ENCODE results near the gene PTGIS.

The PTGIS gene

DNA sequence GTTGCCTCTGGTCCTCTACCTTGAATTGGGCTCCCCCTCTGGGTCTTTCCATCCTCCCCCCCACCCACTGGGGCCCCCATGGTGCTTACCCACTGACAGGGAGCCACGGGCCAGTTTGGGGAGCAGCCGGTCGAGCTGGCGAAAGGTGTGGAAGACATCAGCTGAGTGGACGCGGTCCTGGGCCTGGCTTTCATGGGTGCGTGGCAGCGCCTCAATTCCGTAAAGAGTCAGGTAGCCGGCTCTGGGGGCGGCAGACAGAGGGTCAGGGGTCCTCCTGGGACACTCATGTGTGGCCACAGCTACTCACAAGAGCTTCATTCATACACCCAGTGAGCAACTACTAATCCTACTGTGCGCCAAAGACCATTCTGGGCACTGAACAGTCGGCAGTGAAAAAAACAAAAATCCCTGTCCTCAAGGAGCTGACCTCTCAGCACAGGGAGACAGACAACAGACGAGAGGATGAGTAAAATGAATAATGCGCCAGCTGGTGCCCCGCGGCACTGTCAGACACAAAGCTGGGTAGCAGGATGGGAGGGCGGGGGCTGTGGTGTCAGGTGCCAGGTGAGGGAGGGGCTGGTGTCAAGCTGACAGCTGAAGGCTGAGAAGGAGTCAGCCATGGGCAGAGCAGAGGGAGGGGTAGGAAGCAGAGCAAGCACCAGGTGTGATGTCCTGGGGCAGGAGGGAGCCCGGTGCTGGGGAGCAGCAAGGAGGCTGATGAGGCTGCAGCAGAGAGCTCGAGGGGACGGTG, 28.3 kb downstream of the PTGIS start:
- no peak overlapping the region for H3K27ac ChIP-seq
- CTCF ChIA-PET = interaction anchor here (0.6 to 5.3 kb wide), 12 partner anchors 10 to 1451 kb away, joined by 3 to 130 read pairs (median 3); no protein-coding TSS in a partner anchor
- POLR2A ChIA-PET (ENCODE audit: low non-redundant PET) = interaction anchor here (0.6 kb wide), 1 partner anchor 65 kb away, joined by 3 read pairs; no protein-coding TSS in a partner anchor
- no peak for DNase-seq (ENCODE audit: low spot score)
- TF ChIP-seq, protein P1, sequence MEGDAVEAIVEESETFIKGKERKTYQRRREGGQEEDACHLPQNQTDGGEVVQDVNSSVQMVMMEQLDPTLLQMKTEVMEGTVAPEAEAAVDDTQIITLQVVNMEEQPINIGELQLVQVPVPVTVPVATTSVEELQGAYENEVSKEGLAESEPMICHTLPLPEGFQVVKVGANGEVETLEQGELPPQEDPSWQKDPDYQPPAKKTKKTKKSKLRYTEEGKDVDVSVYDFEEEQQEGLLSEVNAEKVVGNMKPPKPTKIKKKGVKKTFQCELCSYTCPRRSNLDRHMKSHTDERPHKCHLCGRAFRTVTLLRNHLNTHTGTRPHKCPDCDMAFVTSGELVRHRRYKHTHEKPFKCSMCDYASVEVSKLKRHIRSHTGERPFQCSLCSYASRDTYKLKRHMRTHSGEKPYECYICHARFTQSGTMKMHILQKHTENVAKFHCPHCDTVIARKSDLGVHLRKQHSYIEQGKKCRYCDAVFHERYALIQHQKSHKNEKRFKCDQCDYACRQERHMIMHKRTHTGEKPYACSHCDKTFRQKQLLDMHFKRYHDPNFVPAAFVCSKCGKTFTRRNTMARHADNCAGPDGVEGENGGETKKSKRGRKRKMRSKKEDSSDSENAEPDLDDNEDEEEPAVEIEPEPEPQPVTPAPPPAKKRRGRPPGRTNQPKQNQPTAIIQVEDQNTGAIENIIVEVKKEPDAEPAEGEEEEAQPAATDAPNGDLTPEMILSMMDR (conservative IDR thresholded peaks at IDR 0.05; ENCODE audit: low read depth) = no peak

- CTCF ChIA-PET = interaction anchor here (0.5 to 3.3 kb wide), 8 partner anchors 12 to 350 kb away, joined by 3 to 10 read pairs (median 4); no protein-coding TSS in a partner anchor
- POLR2A ChIA-PET (ENCODE audit: low non-redundant PET) = no interaction called here
- TF ChIP-seq, protein P1 (conservative IDR thresholded peaks at IDR 0.05; ENCODE audit: low read depth) = no peak
Observed at GRCh38 chr20:49538950-49539349, 29.0 kb downstream of the PTGIS start.

DNA sequence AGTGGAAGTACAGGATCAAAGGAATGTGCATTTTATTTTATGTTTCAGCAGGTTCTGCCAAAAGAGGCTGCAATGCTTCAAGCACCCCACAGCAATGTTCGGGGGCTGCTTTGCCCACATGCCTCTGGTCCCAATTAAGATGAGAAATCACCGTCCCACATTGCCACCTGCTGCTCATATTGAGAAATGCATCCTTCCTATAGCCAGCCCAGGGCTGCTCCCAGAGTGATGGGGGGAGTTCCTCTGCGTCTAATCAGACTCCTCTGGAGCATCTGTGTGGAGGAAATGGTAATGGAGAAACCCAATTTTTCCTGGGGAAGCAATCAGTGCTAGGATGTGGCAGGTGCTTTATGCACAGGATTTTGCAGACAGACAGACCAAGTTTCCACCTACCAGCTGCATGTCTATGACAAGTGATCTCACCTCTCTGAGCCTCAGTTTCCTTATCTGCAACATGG, 33.7 kb downstream of the PTGIS start:
- POLR2A ChIA-PET (ENCODE audit: low non-redundant PET) = no interaction called here
- CTCF ChIA-PET = interaction anchor here (0.5 to 2.0 kb wide), 15 partner anchors 8 to 358 kb away, joined by 3 to 18 read pairs (median 4); no protein-coding TSS in a partner anchor
- peak; percentile 91 for DNase-seq (ENCODE audit: low spot score)
- H3K27ac ChIP-seq = no peak overlapping the region
- TF ChIP-seq, protein P1 (conservative IDR thresholded peaks at IDR 0.05; ENCODE audit: low read depth) = peak; percentile 98

More at GRCh38 chr20:49538950-49539349, 29.0 kb downstream of the PTGIS start:
- no peak overlapping the region for H3K27ac ChIP-seq
- no peak for DNase-seq (ENCODE audit: low spot score)

DNA sequence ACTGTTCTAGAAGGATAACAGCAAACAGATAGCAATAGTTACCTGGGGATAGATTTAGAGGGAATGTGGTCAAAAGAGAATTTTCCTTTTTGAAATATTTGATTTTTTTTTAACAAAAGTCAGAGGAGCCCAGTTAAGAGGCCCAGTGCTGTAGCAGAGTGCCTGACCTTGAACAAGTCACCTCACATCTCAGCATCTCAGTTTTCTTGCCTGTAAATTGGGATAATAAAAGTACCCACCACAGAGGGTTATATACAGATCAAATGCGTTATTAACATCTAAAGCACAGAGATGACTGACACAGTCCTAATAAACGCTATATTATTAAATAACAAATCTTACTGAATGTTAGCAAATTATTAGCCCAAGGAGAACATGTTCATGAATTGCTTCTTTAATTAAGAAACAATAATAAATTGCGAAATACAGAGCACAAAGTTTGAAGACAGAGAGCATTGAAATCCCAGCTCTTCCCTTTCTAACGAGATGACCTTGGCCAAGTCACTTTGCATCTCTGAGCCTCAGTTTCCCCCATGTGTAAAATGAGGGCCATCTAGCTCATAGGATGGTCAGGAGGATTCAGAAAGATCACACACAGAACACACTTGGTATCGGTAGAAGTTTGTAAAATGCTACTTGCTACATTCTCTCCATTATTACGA, 35.5 kb downstream of the PTGIS start:
- ChIA-PET POLR2A (ENCODE audit: low non-redundant PET) (no interaction called here), CTCF (interaction anchor here (0.6 to 1.8 kb wide), 2 partner anchors 9 to 372 kb away, joined by 3 to 13 read pairs; no protein-coding TSS in a partner anchor)
- DNase-seq (ENCODE audit: low spot score) = no peak
- TF ChIP-seq, protein P1 (conservative IDR thresholded peaks at IDR 0.05; ENCODE audit: low read depth) = no peak
- no peak overlapping the region for H3K27ac ChIP-seq

GRCh38 chr20:49529470-49529869, 38.5 kb downstream of the PTGIS start:
- POLR2A ChIA-PET (ENCODE audit: low non-redundant PET) = interaction anchor here (0.7 kb wide), 1 partner anchor 358 kb away, joined by 6 read pairs; no protein-coding TSS in a partner anchor
- TF ChIP-seq, protein P1 (conservative IDR thresholded peaks at IDR 0.05; ENCODE audit: low read depth) = no peak
- CTCF ChIA-PET = interaction anchor here (0.6 kb wide), 1 partner anchor 12 kb away, joined by 3 read pairs; no protein-coding TSS in a partner anchor
- peak; percentile 81 for DNase-seq (ENCODE audit: low spot score)
- H3K27ac ChIP-seq = no peak overlapping the region

- CTCF ChIA-PET = interaction anchor here (0.8 to 1.7 kb wide), 3 partner anchors 8 to 49 kb away, joined by 3 to 7 read pairs (median 7); no protein-coding TSS in a partner anchor
- H3K27ac ChIP-seq = no peak overlapping the region
- DNase-seq (ENCODE audit: low spot score) = no peak
- TF ChIP-seq, protein P1 (conservative IDR thresholded peaks at IDR 0.05; ENCODE audit: low read depth) = no peak
- POLR2A ChIA-PET (ENCODE audit: low non-redundant PET) = no interaction called here
Observed at GRCh38 chr20:49526568-49526967, 41.4 kb downstream of the PTGIS start.
